Measurements from ENCODE around the gene KLHDC4. TPM values are rescaled to one million over a fixed set of nuclear protein-coding genes. Genes with fewer than 3 reads are reported as not detected.

Gene KLHDC4
- polyA plus RNA-seq, 3 donors = 11.2 to 26.4 (median 12.6) TPM

GRCh38 chr16:87696726-87697125 is 69.1 kb downstream of the KLHDC4 start:
- no peaks in the 10 kb centered on the region for H3K4me1 Mint-ChIP-seq
- Histone ChIP-seq H3K4me2 (replicated peaks; ENCODE audit: extremely low read depth, low read length, poor library complexity, severe bottlenecking) (no peak overlapping the region), H3K9me3 (replicated peaks in 1 of 2; ENCODE audit: control insufficient read depth in 1 of 2, insufficient read depth in 1 of 2, low read length in 2 of 2) (no peaks in the 10 kb centered on the region), H3K79me2 (ENCODE audit: insufficient read depth, low read length) (no peaks in the 10 kb centered on the region), H3K27me3 (ENCODE audit: control insufficient read depth in 2 of 2, insufficient read depth in 2 of 2, low read length in 2 of 2) (no peaks in the 10 kb centered on the region), H3K4me1 (ENCODE audit: control insufficient read depth in 1 of 2, insufficient read depth in 2 of 2, low read length in 2 of 2) (no peaks in the 10 kb centered on the region), H3K9ac (ENCODE audit: insufficient read depth, low read length, poor library complexity, severe bottlenecking) (no peak overlapping the region), H2AFZ (ENCODE audit: insufficient read depth, low read depth, low read length, poor library complexity, severe bottlenecking) (no peak overlapping the region), H3K27ac (ENCODE audit: low read depth in 1 of 2, low read length in 2 of 2) (no peak overlapping the region), H3K36me3 (replicated peaks in 1 of 2; ENCODE audit: control insufficient read depth in 1 of 2, insufficient read depth in 2 of 2, low read length in 2 of 2) (peaks cover 13 to 33% of the 10 kb centered on the region in 2 donors), H3K4me3 (replicated peaks in 1 of 3; ENCODE audit: low read depth in 2 of 3, low read length in 3 of 3) (no peak overlapping the region), H4K20me1 (ENCODE audit: insufficient read depth, low read length) (no peaks in the 10 kb centered on the region)
- no peak for DNase-seq
- H3K36me3 Mint-ChIP-seq = peaks cover 20 to 45% of the 10 kb centered on the region in 2 donors
- H3K4me3 Mint-ChIP-seq = no peak overlapping the region
- TF ChIP-seq, protein P1, sequence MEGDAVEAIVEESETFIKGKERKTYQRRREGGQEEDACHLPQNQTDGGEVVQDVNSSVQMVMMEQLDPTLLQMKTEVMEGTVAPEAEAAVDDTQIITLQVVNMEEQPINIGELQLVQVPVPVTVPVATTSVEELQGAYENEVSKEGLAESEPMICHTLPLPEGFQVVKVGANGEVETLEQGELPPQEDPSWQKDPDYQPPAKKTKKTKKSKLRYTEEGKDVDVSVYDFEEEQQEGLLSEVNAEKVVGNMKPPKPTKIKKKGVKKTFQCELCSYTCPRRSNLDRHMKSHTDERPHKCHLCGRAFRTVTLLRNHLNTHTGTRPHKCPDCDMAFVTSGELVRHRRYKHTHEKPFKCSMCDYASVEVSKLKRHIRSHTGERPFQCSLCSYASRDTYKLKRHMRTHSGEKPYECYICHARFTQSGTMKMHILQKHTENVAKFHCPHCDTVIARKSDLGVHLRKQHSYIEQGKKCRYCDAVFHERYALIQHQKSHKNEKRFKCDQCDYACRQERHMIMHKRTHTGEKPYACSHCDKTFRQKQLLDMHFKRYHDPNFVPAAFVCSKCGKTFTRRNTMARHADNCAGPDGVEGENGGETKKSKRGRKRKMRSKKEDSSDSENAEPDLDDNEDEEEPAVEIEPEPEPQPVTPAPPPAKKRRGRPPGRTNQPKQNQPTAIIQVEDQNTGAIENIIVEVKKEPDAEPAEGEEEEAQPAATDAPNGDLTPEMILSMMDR (IDR thresholded peaks at IDR 0.05) = no peak
- H3K27ac Mint-ChIP-seq = peak overlapping the region in 1 of 7 donors; percentile 2
- no peaks in the 10 kb centered on the region for H3K9me3 Mint-ChIP-seq
- intact Hi-C loops (cut with micrococcal nuclease) = no loop called here
- peaks cover 0 to 3% (median 2%) of the 10 kb centered on the region in 3 donors for H3K27me3 Mint-ChIP-seq (ENCODE audit: low read depth in 3 of 3)
- WGBS (ENCODE audit: insufficient coverage) = 96% methylated on average over 14 of the region's 18 CpGs

- no peaks in the 10 kb centered on the region for H3K27me3 ChIP-seq (ENCODE audit: control insufficient read depth in 2 of 2, insufficient read depth in 2 of 2, low read length in 2 of 2)
- H3K27ac ChIP-seq (ENCODE audit: low read depth in 1 of 2, low read length in 2 of 2) = no peak overlapping the region
- H3K4me3 ChIP-seq (replicated peaks in 1 of 3; ENCODE audit: low read depth in 2 of 3, low read length in 3 of 3) = no peak overlapping the region
- no peaks in the 10 kb centered on the region for H4K20me1 ChIP-seq (ENCODE audit: insufficient read depth, low read length)
- H3K9me3 ChIP-seq (replicated peaks in 1 of 2; ENCODE audit: control insufficient read depth in 1 of 2, insufficient read depth in 1 of 2, low read length in 2 of 2) = no peaks in the 10 kb centered on the region
- no peak overlapping the region for H2AFZ ChIP-seq (ENCODE audit: insufficient read depth, low read depth, low read length, poor library complexity, severe bottlenecking)
- no peak overlapping the region for H3K4me2 ChIP-seq (replicated peaks; ENCODE audit: extremely low read depth, low read length, poor library complexity, severe bottlenecking)
- intact Hi-C loops (cut with micrococcal nuclease) = no loop called here
- peaks cover 17 to 41% of the 10 kb centered on the region in 2 donors for H3K36me3 Mint-ChIP-seq
- H3K4me1 ChIP-seq (ENCODE audit: control insufficient read depth in 1 of 2, insufficient read depth in 2 of 2, low read length in 2 of 2) = no peaks in the 10 kb centered on the region
- H3K27ac Mint-ChIP-seq = no peak overlapping the region
- no peaks in the 10 kb centered on the region for H3K79me2 ChIP-seq (ENCODE audit: insufficient read depth, low read length)
- H3K9ac ChIP-seq (ENCODE audit: insufficient read depth, low read length, poor library complexity, severe bottlenecking) = no peak overlapping the region
- peaks cover 2 to 3% (median 3%) of the 10 kb centered on the region in 3 donors for H3K27me3 Mint-ChIP-seq (ENCODE audit: low read depth in 3 of 3)
- TF ChIP-seq, protein P1 (IDR thresholded peaks at IDR 0.05) = no peak
- WGBS (ENCODE audit: insufficient coverage) = over 99% methylated on average over 12 of the region's 12 CpGs
- H3K4me1 Mint-ChIP-seq = no peaks in the 10 kb centered on the region
- DNase-seq = no peak
- H3K4me3 Mint-ChIP-seq = no peak overlapping the region
- no peaks in the 10 kb centered on the region for H3K9me3 Mint-ChIP-seq
- H3K36me3 ChIP-seq (replicated peaks in 1 of 2; ENCODE audit: control insufficient read depth in 1 of 2, insufficient read depth in 2 of 2, low read length in 2 of 2) = peaks cover 13 to 24% of the 10 kb centered on the region in 2 donors
These were observed 70.3 kb downstream of the KLHDC4 start for GRCh38 chr16:87695534-87695933.

Measured in CD14-positive monocyte (primary cell).